Measurements from ENCODE around the gene DPP10. TPM values are rescaled to one million over a fixed set of nuclear protein-coding genes. Genes with fewer than 3 reads are reported as not detected.

Gene DPP10
- total RNA-seq, 1 donor from 2014 or later: 73.0 TPM

DNA sequence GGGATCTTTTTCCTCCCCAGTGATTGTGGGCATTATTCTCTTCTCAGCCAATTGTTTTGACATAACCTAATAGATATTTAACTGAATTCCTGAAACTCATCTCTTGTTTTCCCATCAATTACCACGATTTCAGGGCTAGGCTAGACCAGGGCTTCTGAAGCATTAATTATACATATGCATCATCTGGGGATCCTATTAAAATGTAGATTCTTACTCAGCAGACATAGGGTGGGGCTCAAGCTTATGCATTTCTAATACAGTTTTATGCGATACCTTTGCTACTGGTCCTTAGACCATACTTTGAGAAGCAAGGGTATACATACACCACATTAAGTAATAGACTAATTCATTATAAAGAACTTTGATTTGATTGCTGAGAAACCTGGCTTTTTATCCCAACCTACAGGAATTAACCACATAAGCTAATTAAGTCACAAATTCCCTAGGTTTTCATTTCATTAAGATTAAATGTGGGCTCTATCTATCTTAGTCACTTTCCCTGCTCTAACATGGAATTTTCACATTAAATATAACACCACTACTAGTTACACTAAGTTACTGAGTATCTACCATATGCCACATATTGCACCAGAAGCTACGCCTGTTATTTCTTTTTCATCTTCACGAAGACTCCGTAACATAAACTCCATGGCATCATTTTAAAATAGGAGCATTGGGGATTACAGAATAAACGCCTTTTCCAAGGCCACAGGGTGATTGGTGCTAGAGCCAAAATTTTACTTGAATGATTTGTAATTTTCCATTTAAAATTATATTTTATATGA is 417.5 kb downstream of the DPP10 start:
- DNase-seq (ENCODE audit: low spot score in 2 of 2, unreplicated experiment in 2 of 2): no peak

DNA sequence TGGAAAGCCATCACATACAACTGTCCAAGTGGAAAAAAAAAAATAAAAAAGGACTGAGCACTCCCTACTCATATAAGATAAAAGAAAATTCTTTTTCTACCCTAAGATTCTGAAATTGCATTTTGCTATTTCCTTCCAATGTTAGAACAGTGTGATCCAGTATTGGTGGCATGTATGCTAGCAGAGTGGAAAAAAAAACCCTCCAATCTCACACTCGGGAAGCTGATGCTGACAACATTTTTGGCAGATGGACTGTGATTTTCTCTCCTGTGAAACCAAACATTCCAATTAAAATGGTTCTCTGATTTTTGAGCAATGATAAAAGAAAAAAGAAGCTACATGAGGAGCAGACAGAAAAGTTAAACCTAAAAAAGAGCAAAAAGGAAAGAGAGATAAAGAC is 419.8 kb downstream of the DPP10 start:
- TF ChIP-seq, protein P1, sequence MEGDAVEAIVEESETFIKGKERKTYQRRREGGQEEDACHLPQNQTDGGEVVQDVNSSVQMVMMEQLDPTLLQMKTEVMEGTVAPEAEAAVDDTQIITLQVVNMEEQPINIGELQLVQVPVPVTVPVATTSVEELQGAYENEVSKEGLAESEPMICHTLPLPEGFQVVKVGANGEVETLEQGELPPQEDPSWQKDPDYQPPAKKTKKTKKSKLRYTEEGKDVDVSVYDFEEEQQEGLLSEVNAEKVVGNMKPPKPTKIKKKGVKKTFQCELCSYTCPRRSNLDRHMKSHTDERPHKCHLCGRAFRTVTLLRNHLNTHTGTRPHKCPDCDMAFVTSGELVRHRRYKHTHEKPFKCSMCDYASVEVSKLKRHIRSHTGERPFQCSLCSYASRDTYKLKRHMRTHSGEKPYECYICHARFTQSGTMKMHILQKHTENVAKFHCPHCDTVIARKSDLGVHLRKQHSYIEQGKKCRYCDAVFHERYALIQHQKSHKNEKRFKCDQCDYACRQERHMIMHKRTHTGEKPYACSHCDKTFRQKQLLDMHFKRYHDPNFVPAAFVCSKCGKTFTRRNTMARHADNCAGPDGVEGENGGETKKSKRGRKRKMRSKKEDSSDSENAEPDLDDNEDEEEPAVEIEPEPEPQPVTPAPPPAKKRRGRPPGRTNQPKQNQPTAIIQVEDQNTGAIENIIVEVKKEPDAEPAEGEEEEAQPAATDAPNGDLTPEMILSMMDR (IDR thresholded peaks at IDR 0.05; ENCODE audit: unreplicated experiment): no peak
- Mint-ChIP-seq H3K27ac (no peak overlapping the region), H3K4me3 (no peak overlapping the region), H3K9me3 (no peaks in the 10 kb centered on the region), H3K4me1 (no peaks in the 10 kb centered on the region), H3K36me3 (no peaks in the 10 kb centered on the region), H3K27me3 (ENCODE audit: low read depth) (peaks cover 6% of the 10 kb centered on the region)
- no peak for DNase-seq (ENCODE audit: low spot score in 2 of 2, unreplicated experiment in 2 of 2)

More for the DNA sequence above, 417.5 kb downstream of the DPP10 start:
- Mint-ChIP-seq H3K27ac (no peak overlapping the region), H3K4me1 (no peaks in the 10 kb centered on the region), H3K27me3 (ENCODE audit: low read depth) (peaks cover 6% of the 10 kb centered on the region), H3K4me3 (no peak overlapping the region), H3K36me3 (no peaks in the 10 kb centered on the region), H3K9me3 (no peaks in the 10 kb centered on the region)
- TF ChIP-seq, protein P1 (IDR thresholded peaks at IDR 0.05; ENCODE audit: unreplicated experiment): no peak

DNA sequence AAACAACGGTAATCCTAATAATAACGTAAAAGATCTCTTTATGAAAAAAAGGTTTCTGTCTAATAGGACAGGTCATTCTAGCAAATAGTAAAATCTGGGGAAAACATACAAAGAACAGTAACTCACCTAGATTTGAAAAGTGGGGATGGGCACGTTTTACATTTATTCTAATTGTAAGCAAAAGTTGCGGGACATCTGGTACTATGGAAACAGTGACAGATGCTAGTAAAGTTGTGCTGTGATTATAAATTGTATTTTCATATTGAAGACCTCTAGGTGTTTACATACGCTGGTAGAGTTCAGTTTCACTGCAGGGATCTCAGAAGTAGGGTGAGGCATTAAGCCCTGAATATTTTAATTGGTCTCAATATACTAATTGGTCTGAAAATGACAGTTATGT is 422.5 kb downstream of the DPP10 start:
- H3K4me1 Mint-ChIP-seq: no peaks in the 10 kb centered on the region
- no peaks in the 10 kb centered on the region for H3K36me3 Mint-ChIP-seq
- no peaks in the 10 kb centered on the region for H3K9me3 Mint-ChIP-seq
- H3K27ac Mint-ChIP-seq: no peak overlapping the region
- no peak overlapping the region for H3K4me3 Mint-ChIP-seq
- TF ChIP-seq, protein P1 (IDR thresholded peaks at IDR 0.05; ENCODE audit: unreplicated experiment): no peak
- no peak for DNase-seq (ENCODE audit: low spot score in 2 of 2, unreplicated experiment in 2 of 2)
- H3K27me3 Mint-ChIP-seq (ENCODE audit: low read depth): peaks cover 6% of the 10 kb centered on the region

DNA sequence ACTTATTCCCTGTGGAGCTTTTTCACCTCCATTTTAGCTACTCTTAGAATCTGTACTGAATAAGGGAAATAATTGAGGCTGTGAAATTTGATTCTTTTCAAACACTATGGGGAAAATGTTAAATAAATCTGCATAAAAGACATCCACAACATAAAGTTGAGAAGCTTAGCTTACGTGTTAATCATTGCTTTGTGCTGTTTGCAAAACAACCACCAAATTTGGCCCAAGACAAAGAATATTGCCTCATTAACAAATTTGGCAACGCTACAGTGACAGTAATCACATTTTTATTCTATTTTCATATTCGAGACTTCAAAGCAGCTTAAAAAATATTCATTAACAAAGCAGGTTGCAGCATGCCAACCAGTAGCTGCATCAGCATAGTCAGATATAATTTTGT is 437.6 kb downstream of the DPP10 start:
- TF ChIP-seq, protein P1 (IDR thresholded peaks at IDR 0.05; ENCODE audit: unreplicated experiment): no peak
- Mint-ChIP-seq H3K27ac (no peak overlapping the region), H3K27me3 (ENCODE audit: low read depth) (peaks cover 9% of the 10 kb centered on the region), H3K36me3 (no peaks in the 10 kb centered on the region), H3K4me1 (no peaks in the 10 kb centered on the region), H3K4me3 (no peak overlapping the region), H3K9me3 (no peaks in the 10 kb centered on the region)
- DNase-seq (ENCODE audit: low spot score in 2 of 2, unreplicated experiment in 2 of 2): no peak

DNA sequence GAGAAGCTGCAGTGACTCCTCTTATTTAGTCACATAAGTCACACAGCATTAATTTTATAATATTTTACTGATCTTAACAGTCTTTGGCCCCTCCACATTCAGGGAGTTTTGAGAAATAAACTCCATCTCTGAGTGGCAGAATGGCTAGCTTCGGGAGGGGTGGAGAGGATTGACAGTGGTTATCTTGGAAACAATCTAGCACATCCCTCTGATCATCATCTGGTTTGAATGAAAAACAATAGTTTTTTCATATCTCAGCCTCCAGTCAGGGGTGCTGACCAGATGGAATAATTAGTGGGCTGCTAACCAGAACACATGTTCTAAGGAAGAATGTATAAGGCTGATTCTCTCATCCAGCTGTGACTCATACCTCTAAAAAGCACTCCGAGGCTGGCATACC is 477.5 kb downstream of the DPP10 start:
- DNase-seq (ENCODE audit: low spot score in 2 of 2, unreplicated experiment in 2 of 2): no peak
- TF ChIP-seq, protein P1 (IDR thresholded peaks at IDR 0.05; ENCODE audit: unreplicated experiment): no peak
- H3K36me3 Mint-ChIP-seq: no peaks in the 10 kb centered on the region
- H3K27ac Mint-ChIP-seq: no peak overlapping the region
- H3K9me3 Mint-ChIP-seq: peaks cover 18% of the 10 kb centered on the region
- no peak overlapping the region for H3K4me3 Mint-ChIP-seq
- no peaks in the 10 kb centered on the region for H3K4me1 Mint-ChIP-seq
- H3K27me3 Mint-ChIP-seq (ENCODE audit: low read depth): peaks cover 6% of the 10 kb centered on the region
